Aorta (tissue), 5 donors: ENCODE data around the gene PRKCSH. TPM values are rescaled to one million over a fixed set of nuclear protein-coding genes. Genes with fewer than 3 reads are reported as not detected.

Experiments
- ATAC-seq: fragments of 200-7000 bp; cut with Tn5 transposase; one replicate; pipeline ENCODE4 v1.9.1; 2022; ENCODE audit warnings: moderate library complexity; ENCODE audit not compliant: low FRiP score
- DNase-seq, 2 donors: peaks; one replicate each; pipeline ENCODE4 v3.0.0-alpha.2; 2020
- H3K27ac ChIP-seq, 2 donors: one replicate each; pipeline ENCODE4 v1.5.1; 2013; ENCODE audit warnings: low read length in 2 of 2, mild to moderate bottlenecking in 2 of 2, moderate library complexity in 2 of 2, control low read depth in 1 of 2, inconsistent platforms in 1 of 2, low read depth in 1 of 2
- H3K27me3 ChIP-seq, 2 donors: one replicate each; pipeline ENCODE4 v1.6.1; 2013; ENCODE audit warnings: control low read depth in 1 of 2, low read length in 1 of 2, mild to moderate bottlenecking in 1 of 2, moderate library complexity in 1 of 2; ENCODE audit not compliant: insufficient read depth in 2 of 2, control insufficient read depth in 1 of 2
- H3K36me3 ChIP-seq, 2 donors: one replicate each; pipeline ENCODE4 v1.6.1; 2013; ENCODE audit warnings: control low read depth in 1 of 2, low read length in 1 of 2, mild to moderate bottlenecking in 1 of 2; ENCODE audit not compliant: insufficient read depth in 2 of 2, control insufficient read depth in 1 of 2
- H3K4me1 ChIP-seq, 2 donors: one replicate each; pipeline ENCODE4 v1.6.1; 2013; ENCODE audit warnings: low read length in 2 of 2, control low read depth in 1 of 2, mild to moderate bottlenecking in 1 of 2, moderate library complexity in 1 of 2; ENCODE audit not compliant: insufficient read depth in 2 of 2, control insufficient read depth in 1 of 2
- H3K4me3 ChIP-seq, 2 donors: one replicate each; pipeline ENCODE4 v1.5.1; 2013; ENCODE audit warnings: low read length in 2 of 2, control low read depth in 1 of 2, mild to moderate bottlenecking in 1 of 2
- H3K9me3 ChIP-seq: one replicate; pipeline ENCODE4 v1.6.1; 2013; ENCODE audit warnings: mild to moderate bottlenecking, low read length; ENCODE audit not compliant: control insufficient read depth
- WGBS, 2 donors: extraction: QIAGEN DNeasy Blood & Tissue Kit; methylation state at CpG; one replicate each; pipeline ENCODE4 v1.1.7; 2013; 5-methylcytosine and 5-hydroxymethylcytosine counted together
- intact Hi-C, 2 donors: fragments of 100-400 bp; cut with DNase I; formaldehyde crosslinking; loops; one replicate each; pipeline versions ENCODE4 v1.14.2 to v1.15.0; 2022
- polyA plus RNA-seq, 2 donors: library from polyadenylated mRNA; stranded (reverse); fragments of 200-250 nt; gene quantifications; one replicate each; pipeline ENCODE4 v1.2.3, GENCODE V29; 2013
- total RNA-seq, 2 donors: library from RNA; stranded (reverse); fragmentation: NEBNext Ultra II Directional; extraction: Animal tissue kit (Norgen Biotek cat#: 25700); gene quantifications; one replicate each; pipeline ENCODE4 v1.2.1, GENCODE V29; 2021
- donor health status: healthy with polysubstance abuse.
- donor health status: Bipolar disorder and iron deficiency.
- donor health status: DM: no; HTN: no; CAD: no.
- donor health status: DM: no; HTN: no; CAD: no.
- donor health status: DM: yes; HTN: yes; CAD: no.

The PRKCSH gene
- total and polyA plus RNA-seq, 4 donors, result 90.2 to 207 (median 168) TPM

GRCh38 chr19:11478167-11479089 is 43.0 kb downstream of the PRKCSH start:
- H3K36me3 ChIP-seq, result no peaks in the 10 kb centered on the region
- intact Hi-C loops, result no loop called here
- WGBS, 2 donors, result 74 to 78% methylated on average over 19 of the region's 19 CpGs
- no peaks in the 10 kb centered on the region for H3K27me3 ChIP-seq
- H3K27ac ChIP-seq, result no peak overlapping the region
- no peak for ATAC-seq
- H3K4me3 ChIP-seq, result no peak overlapping the region
- no peak for DNase-seq
- no peaks in the 10 kb centered on the region for H3K4me1 ChIP-seq
- H3K9me3 ChIP-seq, result no peaks in the 10 kb centered on the region

DNA sequence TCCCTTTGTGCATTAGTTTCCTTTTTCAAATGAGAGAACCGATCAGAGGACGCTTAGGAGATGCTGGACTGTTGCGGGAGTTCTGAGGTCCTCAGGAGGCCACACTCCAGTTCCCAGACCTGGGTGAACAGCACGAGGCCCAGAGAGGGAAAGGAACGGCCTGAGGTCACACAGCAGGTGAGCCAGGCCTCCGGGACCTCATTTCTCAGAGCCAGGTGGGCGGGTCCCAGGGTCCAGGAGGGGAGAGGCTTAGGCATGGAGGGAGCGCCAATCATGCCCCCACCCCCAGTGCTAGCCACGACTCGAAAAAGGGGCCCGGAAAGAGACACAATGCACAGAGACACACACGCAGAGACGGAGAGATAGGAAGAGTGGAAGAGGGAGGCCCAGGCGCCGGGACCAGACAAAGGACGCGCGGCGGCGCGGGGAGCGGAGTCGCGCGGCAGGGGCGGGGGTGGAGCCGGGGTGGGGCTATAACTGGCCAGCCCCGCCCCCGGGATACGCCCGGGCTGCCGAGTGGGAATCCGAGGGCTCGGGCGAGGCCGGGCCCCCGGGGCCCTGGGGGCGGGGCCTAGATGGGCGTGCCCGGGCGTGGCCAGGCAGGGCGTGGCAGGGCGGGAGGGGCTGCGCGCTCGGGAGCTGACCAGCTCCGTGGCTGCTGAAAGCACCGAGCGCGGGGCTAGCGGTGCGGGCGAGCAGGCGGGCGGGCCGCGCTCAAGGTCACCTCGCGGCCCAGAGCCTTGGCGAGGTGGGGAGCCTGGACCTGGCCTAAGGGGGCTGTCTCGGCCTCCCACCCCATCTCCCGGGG is 43.9 kb downstream of the PRKCSH start:
- H3K9me3 ChIP-seq, result no peaks in the 10 kb centered on the region
- DNase-seq, result peak in 1 of 2 donors; percentile 46
- intact Hi-C loops, result no loop called here
- WGBS, 2 donors, result 18 to 30% methylated on average over 30 to 62 of the region's 62 CpGs
- H3K4me3 ChIP-seq, result no peak overlapping the region
- no peaks in the 10 kb centered on the region for H3K27me3 ChIP-seq
- H3K27ac ChIP-seq, result no peak overlapping the region
- no peaks in the 10 kb centered on the region for H3K36me3 ChIP-seq
- no peak for ATAC-seq
- H3K4me1 ChIP-seq, result no peaks in the 10 kb centered on the region

DNA sequence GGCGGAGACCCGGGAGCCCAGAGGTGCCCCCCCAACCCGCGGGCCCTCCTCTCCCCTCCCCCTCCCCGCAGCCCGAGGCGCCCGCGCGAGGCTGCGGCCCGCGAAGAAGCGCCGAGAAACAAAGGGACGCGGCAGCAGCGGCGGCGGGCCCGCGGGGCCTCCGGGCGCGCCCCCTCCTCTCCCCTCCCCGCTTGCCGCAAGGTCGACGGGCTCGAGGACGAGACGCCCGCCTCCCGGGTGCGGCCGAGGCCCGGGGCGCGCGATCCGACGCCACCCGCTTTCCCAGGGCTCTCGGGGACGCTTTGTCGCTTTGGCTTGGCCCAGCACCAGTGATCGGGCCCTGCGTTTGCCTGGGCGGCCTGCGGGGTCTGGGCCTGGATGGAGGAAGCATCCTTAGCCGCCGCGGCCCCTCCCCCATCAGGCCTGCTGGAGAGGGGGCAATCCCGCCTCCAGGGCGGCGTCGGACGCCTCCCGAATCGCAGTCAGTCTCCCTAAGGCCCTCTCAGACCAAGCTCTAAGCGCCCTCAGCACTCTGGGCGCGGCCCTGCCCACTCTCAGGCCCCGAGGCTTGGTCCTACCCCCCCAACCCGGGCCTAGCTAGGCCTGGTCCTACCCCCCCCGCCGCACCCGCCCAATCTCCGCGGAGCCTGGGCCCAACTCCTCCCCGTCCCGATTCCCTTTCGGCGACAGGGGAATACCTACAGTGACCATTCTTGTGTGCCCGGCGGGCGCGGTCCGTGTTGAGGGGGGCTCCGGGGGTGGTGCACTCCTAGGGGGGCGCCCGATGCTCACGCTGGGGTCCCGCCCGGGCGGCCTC is 44.7 kb downstream of the PRKCSH start:
- intact Hi-C loops, result loop anchor here in 1 of 2 donors (5.0 kb wide), 1 partner anchor 188 kb away; no protein-coding TSS in a partner anchor
- Histone ChIP-seq H3K36me3 (no peaks in the 10 kb centered on the region), H3K27ac (no peak overlapping the region), H3K9me3 (no peaks in the 10 kb centered on the region), H3K4me1 (no peaks in the 10 kb centered on the region), H3K27me3 (no peaks in the 10 kb centered on the region), H3K4me3 (no peak overlapping the region)
- ATAC-seq (no peak), DNase-seq (peak in 1 of 2 donors; percentile 50)
- WGBS, 2 donors, result 2 to 5% methylated on average over 33 to 86 of the region's 86 CpGs

DNA sequence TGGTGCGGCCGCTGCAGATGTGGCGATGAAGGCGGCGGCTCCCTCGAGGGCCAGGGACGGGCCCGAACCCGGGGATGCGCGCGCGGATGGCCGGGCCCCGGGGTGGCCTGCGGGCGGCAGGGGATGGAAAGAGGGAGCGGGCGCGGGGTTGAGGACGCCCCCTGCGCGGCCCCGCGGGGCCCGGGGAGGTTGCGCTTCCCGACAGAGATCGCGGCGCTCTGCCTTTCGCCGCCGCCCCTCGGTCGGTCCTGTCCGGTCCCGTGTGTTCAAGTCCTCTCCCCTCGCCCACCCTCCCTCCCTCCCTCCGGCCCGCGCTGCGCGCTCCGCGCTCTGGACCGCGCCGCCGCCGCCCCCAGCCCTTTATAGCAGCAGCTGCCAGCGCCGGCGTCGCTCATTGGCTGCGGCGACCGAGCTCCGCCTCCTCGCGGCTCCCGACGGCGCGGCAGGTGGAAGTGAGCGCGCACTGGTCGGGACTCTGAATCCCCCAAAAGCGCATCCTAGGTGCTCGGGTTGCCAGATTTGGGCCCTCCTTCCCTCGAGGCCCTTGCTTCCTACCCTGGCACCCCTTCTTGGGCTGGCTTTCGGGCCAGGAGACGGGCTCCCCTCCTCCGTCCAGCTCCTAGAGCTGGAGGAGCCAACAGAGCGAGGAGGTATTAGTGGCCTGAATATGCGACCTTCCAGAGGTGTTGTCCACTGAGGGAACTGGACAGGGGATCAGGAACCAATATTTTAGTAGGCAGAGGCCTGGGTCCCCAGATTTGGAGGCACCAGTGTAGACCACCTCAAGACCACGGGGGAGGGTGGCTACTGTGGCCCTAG is 45.5 kb downstream of the PRKCSH start, which contains the start of gene ELAVL3:
Gene ELAVL3 (minus strand): TSS at position 332 of the 819 bp plus-strand sequence. CDS start 438 bp downstream, outside the sequence.
- intact Hi-C loops, result loop anchor here in 1 of 2 donors (5.0 kb wide), 1 partner anchor 189 kb away; no protein-coding TSS in a partner anchor
- H3K4me1 ChIP-seq, result no peaks in the 10 kb centered on the region
- H3K9me3 ChIP-seq, result no peaks in the 10 kb centered on the region
- H3K27me3 ChIP-seq, result no peaks in the 10 kb centered on the region
- no peak within 1 kb of the TSS for H3K27ac ChIP-seq
- WGBS, 2 donors, result 9 to 10% methylated on average over 49 to 77 of the region's 77 CpGs
- ATAC-seq (no peak), DNase-seq (no peak)
- no peak within 1 kb of the TSS for H3K4me3 ChIP-seq
- H3K36me3 ChIP-seq, result no peaks in the 10 kb centered on the region

DNA sequence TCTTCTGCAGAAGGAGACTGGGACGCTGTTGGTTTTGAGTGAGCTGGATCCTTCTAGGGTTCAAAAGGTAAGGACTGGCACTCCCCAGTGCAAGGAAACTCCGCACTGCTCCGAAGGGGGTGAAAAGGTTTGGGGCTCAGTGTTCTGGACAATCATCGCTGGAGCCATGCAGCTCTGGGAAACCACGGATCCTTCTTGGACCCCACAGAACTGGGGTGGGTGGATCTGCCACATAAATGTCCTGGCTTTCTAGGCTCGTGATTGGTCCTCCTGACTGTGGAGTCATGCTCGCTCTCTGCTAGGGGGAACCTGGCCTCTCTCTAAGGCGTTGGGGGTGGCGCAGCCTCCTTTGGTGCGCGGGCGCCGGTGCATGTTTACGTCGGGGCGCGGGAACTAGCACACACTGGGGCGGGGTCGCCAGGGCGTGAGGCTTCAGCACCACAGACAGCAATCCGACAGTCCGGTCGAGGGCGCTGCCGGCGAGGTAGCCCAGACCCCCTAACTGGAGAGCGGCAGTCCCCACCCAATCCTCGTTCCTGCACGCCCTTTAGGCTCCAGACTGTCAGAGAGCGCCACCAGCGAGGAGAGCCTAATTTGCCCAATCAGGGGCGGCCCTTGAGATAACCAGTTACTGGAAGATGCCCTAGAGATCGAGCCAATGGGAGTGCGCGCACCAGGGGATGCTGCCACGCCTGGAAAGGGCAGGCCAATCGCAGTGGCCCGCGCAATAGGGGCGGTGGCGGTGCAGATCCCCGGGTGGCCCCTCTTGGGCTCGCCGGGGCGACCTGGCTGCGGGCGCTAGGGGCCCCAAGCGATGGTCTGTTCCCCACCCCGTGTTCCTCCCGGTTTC is 46.3 kb downstream of the PRKCSH start:
- DNase-seq, result peak; percentile 77 to 88
- H3K27ac ChIP-seq, result no peak overlapping the region

GRCh38 chr19:11482384-11483050 is 47.1 kb downstream of the PRKCSH start:
- DNase-seq (peak; percentile 89 to 95), ATAC-seq (peak; percentile 93)
- H3K27ac ChIP-seq, result no peak overlapping the region
- no peak overlapping the region for H3K4me3 ChIP-seq
- no peaks in the 10 kb centered on the region for H3K27me3 ChIP-seq
- no peaks in the 10 kb centered on the region for H3K36me3 ChIP-seq
- WGBS, 2 donors, result 2 to 4% methylated on average over 44 to 58 of the region's 58 CpGs
- no peaks in the 10 kb centered on the region for H3K4me1 ChIP-seq
- H3K9me3 ChIP-seq, result no peaks in the 10 kb centered on the region
- intact Hi-C loops, result loop anchor here in 1 of 2 donors (5.0 kb wide), 1 partner anchor 190 kb away; no protein-coding TSS in a partner anchor

More for the DNA sequence above, 46.3 kb downstream of the PRKCSH start:
- H3K27me3 ChIP-seq, result no peaks in the 10 kb centered on the region
- WGBS, 2 donors, result 4% methylated on average over 50 of the region's 50 CpGs
- H3K9me3 ChIP-seq, result no peaks in the 10 kb centered on the region
- H3K4me1 ChIP-seq, result no peaks in the 10 kb centered on the region
- ATAC-seq, result peak; percentile 42
- H3K4me3 ChIP-seq, result no peak overlapping the region
- intact Hi-C loops, result loop anchor here in 1 of 2 donors (5.0 kb wide), 1 partner anchor 189 kb away; no protein-coding TSS in a partner anchor
- H3K36me3 ChIP-seq, result no peaks in the 10 kb centered on the region
